ENCODE data around the gene GRID2IP. TPM values are rescaled to one million over a fixed set of nuclear protein-coding genes. Genes with fewer than 3 reads are reported as not detected.

The GRID2IP gene
- total and polyA plus RNA-seq, 2 of the 13 experiments (the other 11 are each of a cell fraction or from before 2014, with no cell fraction given): 0.03 TPM; not detected in 1

DNA sequence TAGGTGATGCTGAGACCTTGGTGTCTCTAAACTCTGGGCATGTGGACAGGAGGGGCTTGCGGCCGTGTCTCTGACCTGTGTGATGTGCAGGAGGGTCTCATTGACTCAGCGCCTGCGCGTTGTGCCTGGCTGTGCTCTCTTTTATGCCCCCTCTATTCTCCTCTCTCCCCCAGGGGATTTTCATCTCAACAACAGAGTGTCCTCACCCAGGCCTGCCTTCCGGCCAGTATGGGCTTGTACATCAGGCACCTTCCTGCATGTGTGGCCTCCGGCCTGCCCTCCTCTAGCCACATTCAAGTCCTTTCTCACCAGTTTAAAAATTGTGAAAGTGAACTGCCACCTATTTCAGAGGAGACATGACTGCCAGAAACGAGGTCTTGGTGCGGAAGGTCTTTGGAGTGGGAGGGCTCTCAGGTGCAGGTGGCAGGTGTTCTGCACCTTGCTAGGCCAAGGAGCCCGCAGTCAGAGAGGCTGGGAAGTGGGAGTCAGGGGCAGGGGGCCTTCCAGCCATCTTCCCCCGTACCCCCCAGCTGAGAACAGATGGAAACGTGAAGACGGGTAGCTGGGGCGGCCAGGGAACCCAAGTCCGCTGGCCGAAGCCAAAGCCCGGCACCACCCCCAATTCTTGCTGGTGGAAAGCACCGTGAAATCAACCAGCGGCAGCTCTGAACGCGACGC, 38.0 kb upstream of the GRID2IP start (continued):
- TF ChIP-seq, protein P1, sequence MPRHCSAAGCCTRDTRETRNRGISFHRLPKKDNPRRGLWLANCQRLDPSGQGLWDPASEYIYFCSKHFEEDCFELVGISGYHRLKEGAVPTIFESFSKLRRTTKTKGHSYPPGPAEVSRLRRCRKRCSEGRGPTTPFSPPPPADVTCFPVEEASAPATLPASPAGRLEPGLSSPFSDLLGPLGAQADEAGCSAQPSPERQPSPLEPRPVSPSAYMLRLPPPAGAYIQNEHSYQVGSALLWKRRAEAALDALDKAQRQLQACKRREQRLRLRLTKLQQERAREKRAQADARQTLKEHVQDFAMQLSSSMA (CRISPR knock-in tag; IDR thresholded peaks at IDR 0.05): no peak

GRCh38 chr7:6588566-6588965, 37.3 kb upstream of the GRID2IP start:
- no peak overlapping the region for H2AFZ ChIP-seq (ENCODE audit: low read length)
- 11% methylated on average over 6 of the region's 9 CpGs for WGBS (ENCODE audit: low lambda C conversion rate)
- DNase-seq (ENCODE audit: low spot score) (peak; percentile 51), ATAC-seq (peak; percentile 49), FAIRE-seq (no peak)
- peaks cover 11% of the 10 kb centered on the region for H3K79me2 ChIP-seq (ENCODE audit: insufficient read depth, low read length)
- intact Hi-C loops (cut with micrococcal nuclease; ENCODE audit: unreplicated experiment): no loop called here
- CTCF ChIA-PET (ENCODE audit: low intra/inter-chr PET ratio, low total read pairs): no interaction called here
- POLR2A ChIA-PET: interaction anchor here (1.3 to 5.1 kb wide), 2 partner anchors 12 to 17 kb away, joined by 3 to 105 read pairs; partner anchors contain the start of gene ZDHHC4
- peak overlapping the region; percentile 71 for H3K27ac ChIP-seq (ENCODE audit: extremely low read length, insufficient read depth, low read length)
- BruUV-seq (replicated peaks): no TSS peak
- H4K20me1 ChIP-seq (ENCODE audit: insufficient read depth, low read length): no peaks in the 10 kb centered on the region
- peaks cover 33% of the 10 kb centered on the region for H3K4me1 ChIP-seq (ENCODE audit: insufficient read depth, low read length)
- peaks cover 12 to 34% of the 10 kb centered on the region in 2 experiments for H3K36me3 ChIP-seq (replicated peaks in 1 of 2; ENCODE audit: control insufficient read depth in 1 of 2, insufficient read depth in 2 of 2, low read length in 2 of 2)
- in situ Hi-C loops (cut with HindIII; ENCODE audit: extremely low pct_ligation_motif_present, low pct_unique_long_range_greater_than_20kb): no loop called here
- no peaks in the 10 kb centered on the region for H3K27me3 ChIP-seq (ENCODE audit: control insufficient read depth in 1 of 2, insufficient read depth in 2 of 2, low read length in 2 of 2)
- H3K9me3 ChIP-seq (ENCODE audit: low read length): no peaks in the 10 kb centered on the region
- peak overlapping the region; percentile 66 for H3K4me2 ChIP-seq (ENCODE audit: low read depth, low read length)
- H3K9ac ChIP-seq (ENCODE audit: insufficient read depth, low read depth, low read length): peak overlapping the region; percentile 43
- peak overlapping the region in 1 of 3 experiments; percentile 97; a peak in 1 of 6 replicates for H3K4me3 ChIP-seq (replicated peaks in 1 of 3; ENCODE audit: insufficient read depth in 1 of 3, low read depth in 2 of 3, low read length in 3 of 3)
- TF ChIP-seq MAFG (CRISPR knock-in tag; IDR thresholded peaks at IDR 0.05): no peak
- TF ChIP-seq POGZ (CRISPR knock-in tag; IDR thresholded peaks at IDR 0.05): no peak
- peak; percentile 21; the same call in 1 of the 2 replicates for TF ChIP-seq SOX5 (CRISPR knock-in tag; IDR thresholded peaks at IDR 0.05; ENCODE audit: borderline replicate concordance)
- TF ChIP-seq FOXA3 (CRISPR knock-in tag; IDR thresholded peaks at IDR 0.05): 0 out of 2 replicates have a peak, but pooled peaks have one; percentile 4
- 0 out of 2 replicates have a peak, but pooled peaks have one; percentile 22 for TF ChIP-seq MAX (IDR thresholded peaks at IDR 0.05)
- TF ChIP-seq HNF4A (CRISPR knock-in tag; IDR thresholded peaks at IDR 0.05): peak; percentile 51; the same call in 1 of the 2 replicates
- TF ChIP-seq RFXANK (CRISPR knock-in tag; IDR thresholded peaks at IDR 0.05): no peak
- no peak for TF ChIP-seq DZIP1 (CRISPR knock-in tag; IDR thresholded peaks at IDR 0.05)
- peak; percentile 33; the same call in 1 of the 3 replicates for TF ChIP-seq MXI1 (IDR thresholded peaks at IDR 0.05; ENCODE audit: borderline replicate concordance, low read depth, low read length)
- no peak for TF ChIP-seq KAT7 (CRISPR knock-in tag; IDR thresholded peaks at IDR 0.05; ENCODE audit: borderline replicate concordance)
- TF ChIP-seq ZC3H4 (CRISPR knock-in tag; IDR thresholded peaks at IDR 0.05; ENCODE audit: borderline replicate concordance): no peak
- TF ChIP-seq, protein P2, sequence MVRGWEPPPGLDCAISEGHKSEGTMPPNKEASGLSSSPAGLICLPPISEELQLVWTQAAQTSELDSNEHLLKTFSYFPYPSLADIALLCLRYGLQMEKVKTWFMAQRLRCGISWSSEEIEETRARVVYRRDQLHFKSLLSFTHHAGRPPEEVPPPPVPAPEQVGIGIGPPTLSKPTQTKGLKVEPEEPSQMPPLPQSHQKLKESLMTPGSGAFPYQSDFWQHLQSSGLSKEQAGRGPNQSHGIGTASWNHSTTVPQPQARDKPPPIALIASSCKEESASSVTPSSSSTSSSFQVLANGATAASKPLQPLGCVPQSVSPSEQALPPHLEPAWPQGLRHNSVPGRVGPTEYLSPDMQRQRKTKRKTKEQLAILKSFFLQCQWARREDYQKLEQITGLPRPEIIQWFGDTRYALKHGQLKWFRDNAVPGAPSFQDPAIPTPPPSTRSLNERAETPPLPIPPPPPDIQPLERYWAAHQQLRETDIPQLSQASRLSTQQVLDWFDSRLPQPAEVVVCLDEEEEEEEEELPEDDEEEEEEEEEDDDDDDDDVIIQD (CRISPR knock-in tag; IDR thresholded peaks at IDR 0.05; ENCODE audit: low read depth): 0 out of 2 replicates have a peak, but pooled peaks have one; percentile 43
- TF ChIP-seq REPIN1 (CRISPR knock-in tag; IDR thresholded peaks at IDR 0.05; ENCODE audit: borderline replicate concordance, low read depth): no peak
- peak; percentile 62 for TF ChIP-seq MED1 (CRISPR knock-in tag; IDR thresholded peaks at IDR 0.05)
- no peak for TF ChIP-seq CREM (IDR thresholded peaks at IDR 0.05)
- TF ChIP-seq CREM (CRISPR knock-in tag; IDR thresholded peaks at IDR 0.05): no peak
